ENCODE data around the gene CASKIN1. TPM values are rescaled to one million over a fixed set of nuclear protein-coding genes. Genes with fewer than 3 reads are reported as not detected.
"Not testable (repeated sequence)": the region's sequence is repeated elsewhere in the genome, so short reads cannot be mapped to it uniquely, and the experiment has no call there.

The CASKIN1 gene
- total and polyA plus RNA-seq, 8 donors, result 0.15 to 0.73 (median 0.37) TPM; not detected in 4

DNA sequence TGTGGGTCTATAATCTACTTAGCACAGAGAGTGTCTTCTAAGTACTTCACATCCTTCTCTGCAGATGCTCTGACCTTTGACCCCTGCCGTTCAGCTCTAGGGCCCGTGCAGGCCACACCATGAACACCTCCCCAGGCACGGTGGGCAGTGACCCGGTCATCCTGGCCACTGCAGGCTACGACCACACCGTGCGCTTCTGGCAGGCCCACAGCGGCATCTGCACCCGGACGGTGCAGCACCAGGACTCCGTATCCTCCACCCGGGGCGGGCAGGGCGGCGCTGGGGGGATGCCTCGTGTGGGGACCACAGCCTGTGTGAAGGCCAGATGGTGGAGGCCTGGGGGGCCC lies 9.5 kb upstream of the CASKIN1 start:
- H3K9me3 ChIP-seq, result no peaks in the 10 kb centered on the region
- intact Hi-C loops (cut with DNase I; ENCODE audit: low total_unique reads), result loop anchor here (10.0 kb wide), 1 partner anchor 49 kb away; the partner anchor contains the start of gene ECI1
- TF ChIP-seq POLR2A (IDR thresholded peaks at IDR 0.05) (no peak), POLR2AphosphoS5 (IDR thresholded peaks at IDR 0.05) (no peak), EP300 (IDR thresholded peaks at IDR 0.05) (no peak)
- TF ChIP-seq, protein P1, sequence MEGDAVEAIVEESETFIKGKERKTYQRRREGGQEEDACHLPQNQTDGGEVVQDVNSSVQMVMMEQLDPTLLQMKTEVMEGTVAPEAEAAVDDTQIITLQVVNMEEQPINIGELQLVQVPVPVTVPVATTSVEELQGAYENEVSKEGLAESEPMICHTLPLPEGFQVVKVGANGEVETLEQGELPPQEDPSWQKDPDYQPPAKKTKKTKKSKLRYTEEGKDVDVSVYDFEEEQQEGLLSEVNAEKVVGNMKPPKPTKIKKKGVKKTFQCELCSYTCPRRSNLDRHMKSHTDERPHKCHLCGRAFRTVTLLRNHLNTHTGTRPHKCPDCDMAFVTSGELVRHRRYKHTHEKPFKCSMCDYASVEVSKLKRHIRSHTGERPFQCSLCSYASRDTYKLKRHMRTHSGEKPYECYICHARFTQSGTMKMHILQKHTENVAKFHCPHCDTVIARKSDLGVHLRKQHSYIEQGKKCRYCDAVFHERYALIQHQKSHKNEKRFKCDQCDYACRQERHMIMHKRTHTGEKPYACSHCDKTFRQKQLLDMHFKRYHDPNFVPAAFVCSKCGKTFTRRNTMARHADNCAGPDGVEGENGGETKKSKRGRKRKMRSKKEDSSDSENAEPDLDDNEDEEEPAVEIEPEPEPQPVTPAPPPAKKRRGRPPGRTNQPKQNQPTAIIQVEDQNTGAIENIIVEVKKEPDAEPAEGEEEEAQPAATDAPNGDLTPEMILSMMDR (IDR thresholded peaks at IDR 0.05), result no peak
- H3K27me3 ChIP-seq, result no peaks in the 10 kb centered on the region
- peak overlapping the region; percentile 95 to 99 (median 96) for H3K27ac ChIP-seq
- 0 to 8% (median 6%) methylated on average over 2 to 16 of the region's 16 CpGs for WGBS, 5 donors
- peaks cover 29 to 43% (median 38%) of the 10 kb centered on the region in 4 donors for H3K36me3 ChIP-seq
- no peak for DNase-seq
- peak overlapping the region; percentile 65 to 75 (median 69) for H3K4me3 ChIP-seq
- peaks cover 12 to 28% (median 23%) of the 10 kb centered on the region in 4 donors for H3K4me1 ChIP-seq

DNA sequence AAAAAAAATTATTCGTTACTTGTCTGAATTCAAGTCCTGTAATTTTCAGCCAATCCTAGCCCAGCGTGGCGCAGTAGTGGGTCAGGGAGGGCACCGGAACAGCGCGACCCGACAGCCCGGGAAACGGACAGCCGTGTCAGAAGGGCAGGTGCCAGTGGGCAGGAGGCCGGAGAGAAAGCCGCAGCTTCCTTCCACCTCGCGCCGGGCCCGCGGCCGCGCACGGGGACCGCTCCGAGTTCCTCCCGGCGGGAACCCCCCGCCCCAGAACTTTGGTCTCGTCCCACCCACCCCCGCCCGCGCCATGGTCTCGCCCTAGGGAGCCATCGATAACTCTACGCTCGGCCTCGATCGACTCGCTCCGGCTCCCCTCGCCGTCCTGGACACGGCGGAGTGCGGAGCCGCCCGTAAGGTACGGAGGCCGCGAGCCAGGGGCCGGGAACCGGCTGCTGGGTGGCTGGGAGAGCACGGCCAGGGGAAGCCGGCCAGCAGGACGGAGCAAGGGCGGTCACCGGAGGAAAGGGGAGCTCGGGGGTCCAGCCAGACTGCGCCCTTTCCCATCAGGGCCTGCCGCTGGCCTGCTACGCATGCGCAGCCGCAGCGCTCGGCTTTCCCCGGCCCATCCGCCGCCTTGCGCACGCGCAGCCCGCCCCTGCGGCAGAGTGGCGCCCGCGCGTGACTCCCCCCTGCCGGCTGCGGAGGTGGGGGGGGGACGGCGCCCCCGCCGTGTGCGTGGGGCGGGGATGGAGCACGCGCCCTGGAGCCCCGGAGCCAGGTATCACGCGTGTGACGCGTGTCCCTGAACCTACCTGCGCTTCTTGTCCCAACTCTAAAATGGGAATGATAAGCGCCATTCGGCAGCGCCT lies 8.9 kb upstream of the CASKIN1 start, which contains the start of gene MLST8:
MLST8 (plus strand) TSS at position 351 of the 863 bp plus-strand sequence. CDS start 632 bp downstream, outside the sequence.
- H3K27ac ChIP-seq, result peak within 1 kb of the TSS; percentile 95 to 99 (median 96)
- H3K36me3 ChIP-seq, result peaks cover 29 to 39% (median 37%) of the 10 kb centered on the region in 4 donors
- H3K27me3 ChIP-seq, result no peaks in the 10 kb centered on the region
- peak; percentile 87 to 96 for DNase-seq
- 0 to 1% (median 0%) methylated on average over 14 to 93 of the region's 93 CpGs for WGBS, 5 donors
- H3K9me3 ChIP-seq, result no peaks in the 10 kb centered on the region
- H3K4me3 ChIP-seq, result peak within 1 kb of the TSS; percentile 65 to 75 (median 69)
- TF ChIP-seq, protein P1 (IDR thresholded peaks at IDR 0.05), result peak in 1 of 7 experiments; percentile 27
- TF ChIP-seq POLR2AphosphoS5 (IDR thresholded peaks at IDR 0.05) (peak; percentile 41 to 90 (median 77)), EP300 (IDR thresholded peaks at IDR 0.05) (no peak)
- H3K4me1 ChIP-seq, result peaks cover 12 to 28% (median 22%) of the 10 kb centered on the region in 4 donors
- intact Hi-C loops (cut with DNase I; ENCODE audit: low total_unique reads), result loop anchor here (10.0 kb wide), 1 partner anchor 49 kb away; the partner anchor contains the start of gene ECI1

DNA sequence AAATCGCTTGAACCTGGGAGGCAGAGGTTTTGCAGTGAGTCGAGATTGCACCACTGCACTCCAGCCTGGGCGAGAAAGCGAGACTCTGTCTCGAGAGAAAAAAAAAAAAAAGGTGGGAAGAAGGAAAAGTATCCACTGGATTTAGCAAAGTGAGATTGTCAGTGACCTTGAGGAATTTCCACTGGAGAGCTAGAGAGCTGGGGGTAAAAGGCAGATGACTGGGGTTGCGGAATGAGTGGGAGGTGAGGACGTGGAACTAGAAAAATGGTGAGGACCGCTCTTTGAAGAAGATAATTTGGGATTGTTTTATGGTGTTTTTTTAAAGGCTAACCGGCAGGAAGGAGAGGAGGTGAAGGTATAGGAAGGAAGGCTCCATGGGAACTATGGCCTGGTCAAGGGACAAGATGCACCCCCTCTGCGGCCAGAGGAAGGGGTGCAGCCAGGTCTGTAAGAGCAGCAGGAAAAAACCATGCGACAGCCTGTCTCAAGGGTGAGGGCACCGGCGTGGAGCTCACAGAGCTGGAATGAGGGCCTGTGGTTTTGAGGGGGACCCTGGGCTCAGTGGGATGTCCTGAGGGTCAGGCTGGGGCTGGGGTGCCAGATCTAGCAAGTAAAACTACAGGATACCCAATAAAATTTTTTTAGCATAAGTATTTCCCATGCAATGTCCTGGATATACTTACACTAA lies 8.2 kb upstream of the CASKIN1 start:
- Histone ChIP-seq H3K4me1 (peaks cover 12 to 28% (median 22%) of the 10 kb centered on the region in 4 donors), H3K9me3 (no peaks in the 10 kb centered on the region), H3K27ac (peak overlapping the region; percentile 95 to 99 (median 96)), H3K36me3 (peaks cover 27 to 32% (median 29%) of the 10 kb centered on the region in 4 donors), H3K27me3 (no peaks in the 10 kb centered on the region), H3K4me3 (peak overlapping the region; percentile 65 to 75 (median 69))
- TF ChIP-seq, protein P1 (IDR thresholded peaks at IDR 0.05), result no peak
- TF ChIP-seq POLR2A (IDR thresholded peaks at IDR 0.05), result no peak
- WGBS, 5 donors, result 80 to 86% (median 84%) methylated on average over 13 of the region's 13 CpGs
- intact Hi-C loops (cut with DNase I; ENCODE audit: low total_unique reads), result loop anchor here (10.0 kb wide), 1 partner anchor 50 kb away; the partner anchor contains the start of gene ECI1
- DNase-seq, result no peak

DNA sequence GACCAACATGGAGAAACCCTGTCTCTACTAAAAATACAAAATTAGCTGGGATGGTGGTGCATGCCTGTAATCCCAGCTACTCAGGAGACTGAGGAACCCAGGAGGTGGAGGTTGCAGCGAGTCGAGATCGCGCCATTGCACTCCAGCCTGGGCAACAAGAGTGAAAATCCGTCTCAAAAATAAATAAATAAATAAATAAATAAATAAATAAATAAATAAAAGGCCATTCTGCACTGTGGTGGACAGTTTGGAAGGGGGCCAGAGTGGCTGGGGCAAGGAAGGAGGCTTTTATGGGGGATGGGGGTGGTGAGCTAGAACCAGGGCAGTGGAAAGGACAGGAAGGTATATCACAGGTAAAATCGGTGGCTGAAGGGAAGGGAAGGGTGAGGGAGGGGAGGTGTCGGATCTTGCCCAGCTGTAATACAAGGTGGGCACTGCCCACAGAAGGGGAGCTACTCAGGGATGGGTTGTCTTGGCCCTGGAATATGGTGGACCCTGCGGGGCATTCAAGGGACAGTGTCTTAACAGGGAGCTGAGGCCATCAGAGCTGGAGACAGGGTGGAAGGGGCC lies 6.8 kb upstream of the CASKIN1 start:
- Histone ChIP-seq H3K4me1 (peaks cover 12 to 28% (median 22%) of the 10 kb centered on the region in 4 donors), H3K27me3 (peaks cover 0 to 13% (median 0%) of the 10 kb centered on the region in 3 donors), H3K36me3 (peaks cover 13 to 18% (median 15%) of the 10 kb centered on the region in 4 donors)
- not testable (repeated sequence) for H3K4me3 ChIP-seq, H3K9me3 ChIP-seq, H3K27ac ChIP-seq, DNase-seq
- WGBS, 5 donors, result 90 to 94% (median 92%) methylated on average over 8 of the region's 8 CpGs
- intact Hi-C loops (cut with DNase I; ENCODE audit: low total_unique reads), result loop anchor here (10.0 kb wide), 1 partner anchor 52 kb away; the partner anchor contains the start of gene ECI1

Data from stomach (tissue), 9 donors.